Measurements from ENCODE around the gene CFAP157.

GRCh38 chr9:127717766-127718165 is 11.0 kb downstream of the CFAP157 start:
- TF ChIP-seq CTCF (conservative IDR thresholded peaks at IDR 0.05) (no peak), EZH2 (IDR thresholded peaks at IDR 0.05; ENCODE audit: low read depth) (no peak)
